Parathyroid adenoma (tissue), 2 donors: ENCODE measurements around the gene C5orf15.

ENCODE experiments used
- H2AFZ ChIP-seq: fragments of 300-600 bp; sonication (generic); one replicate; pipeline ENCODE4 v1.7.0; 2017; ENCODE audit warnings: antibody characterized with exemption, mild to moderate bottlenecking
- H3K27ac ChIP-seq: fragments of 300-600 bp; sonication (generic); one replicate; pipeline ENCODE4 v1.7.0; 2017
- H3K27me3 ChIP-seq: fragments of 300-600 bp; sonication (generic); one replicate; pipeline ENCODE4 v1.7.0; 2017; ENCODE audit warnings: low read length; ENCODE audit not compliant: control insufficient read depth, insufficient read depth
- H3K36me3 ChIP-seq: fragments of 300-600 bp; sonication (generic); one replicate; pipeline ENCODE4 v1.7.0; 2017; ENCODE audit warnings: low read length; ENCODE audit not compliant: control insufficient read depth, insufficient read depth
- H3K4me1 ChIP-seq: fragments of 300-600 bp; sonication (generic); one replicate; pipeline ENCODE4 v1.7.0; 2017; ENCODE audit warnings: control low read depth
- H3K4me2 ChIP-seq: fragments of 300-600 bp; sonication (generic); one replicate; pipeline ENCODE4 v1.7.0; 2017; ENCODE audit warnings: low read length
- H3K4me3 ChIP-seq: fragments of 300-600 bp; sonication (generic); one replicate; pipeline ENCODE4 v1.7.0; 2017; ENCODE audit warnings: low read depth, low read length
- H3K79me2 ChIP-seq: fragments of 300-600 bp; sonication (generic); one replicate; pipeline ENCODE4 v1.7.0; 2017; ENCODE audit warnings: control low read depth
- H3K9ac ChIP-seq: fragments of 300-600 bp; sonication (generic); one replicate; pipeline ENCODE4 v1.7.0; 2017; ENCODE audit warnings: mild to moderate bottlenecking
- H3K9me3 ChIP-seq: fragments of 300-600 bp; sonication (generic); one replicate; pipeline ENCODE4 v1.7.0; 2017; ENCODE audit warnings: low read length; ENCODE audit not compliant: control insufficient read depth
- TF ChIP-seq, protein P1 (sequence below): fragments of 300-600 bp; sonication (generic); IDR thresholded peaks from one replicate; pipeline ENCODE4 v1.7.0; 2017; ENCODE audit warnings: antibody characterized with exemption, mild to moderate bottlenecking
- donor health status: primary hyperparathyroidism.

C5orf15 gene

DNA sequence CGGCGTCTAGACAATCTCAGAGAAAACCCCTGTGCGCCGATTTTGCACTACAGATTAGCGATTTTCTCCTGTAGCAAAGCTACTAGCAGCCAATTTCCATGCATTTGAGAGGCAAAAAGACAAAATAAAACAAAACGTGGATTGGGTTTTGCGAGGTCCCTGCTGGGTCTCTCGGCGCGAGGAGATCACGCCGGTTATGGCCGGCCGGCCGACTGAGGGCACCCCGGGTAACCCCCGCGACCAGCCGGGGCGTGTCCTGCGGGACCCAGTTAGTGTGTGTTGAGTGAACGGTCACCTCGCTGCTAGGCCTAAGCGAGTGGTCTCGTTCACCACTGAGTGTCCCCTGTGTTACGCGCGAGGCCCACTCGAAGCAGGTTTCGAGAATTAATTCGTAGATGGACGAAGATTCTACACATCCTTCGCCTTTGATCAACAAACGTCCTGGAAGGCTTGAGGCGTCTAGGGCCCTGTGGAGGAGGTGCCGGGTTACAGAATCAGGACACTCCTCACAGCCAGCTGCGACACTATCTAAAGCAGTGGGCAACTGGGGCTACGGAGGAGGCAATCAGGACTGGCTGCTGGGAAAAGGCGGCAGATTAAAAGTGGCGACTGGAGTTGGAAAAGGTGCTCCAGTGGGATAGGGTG is 37.1 kb upstream of the C5orf15 start:
- Histone ChIP-seq H3K9ac (peak overlapping the region; percentile 96), H3K27ac (peak overlapping the region; percentile 98), H3K4me3 (peak overlapping the region; percentile 67), H3K79me2 (peaks cover 29% of the 10 kb centered on the region), H2AFZ (peak overlapping the region; percentile 98), H3K9me3 (no peaks in the 10 kb centered on the region), H3K27me3 (no peaks in the 10 kb centered on the region), H3K4me1 (peaks cover 20% of the 10 kb centered on the region), H3K4me2 (peak overlapping the region; percentile 57), H3K36me3 (no peaks in the 10 kb centered on the region)
- TF ChIP-seq, protein P1, sequence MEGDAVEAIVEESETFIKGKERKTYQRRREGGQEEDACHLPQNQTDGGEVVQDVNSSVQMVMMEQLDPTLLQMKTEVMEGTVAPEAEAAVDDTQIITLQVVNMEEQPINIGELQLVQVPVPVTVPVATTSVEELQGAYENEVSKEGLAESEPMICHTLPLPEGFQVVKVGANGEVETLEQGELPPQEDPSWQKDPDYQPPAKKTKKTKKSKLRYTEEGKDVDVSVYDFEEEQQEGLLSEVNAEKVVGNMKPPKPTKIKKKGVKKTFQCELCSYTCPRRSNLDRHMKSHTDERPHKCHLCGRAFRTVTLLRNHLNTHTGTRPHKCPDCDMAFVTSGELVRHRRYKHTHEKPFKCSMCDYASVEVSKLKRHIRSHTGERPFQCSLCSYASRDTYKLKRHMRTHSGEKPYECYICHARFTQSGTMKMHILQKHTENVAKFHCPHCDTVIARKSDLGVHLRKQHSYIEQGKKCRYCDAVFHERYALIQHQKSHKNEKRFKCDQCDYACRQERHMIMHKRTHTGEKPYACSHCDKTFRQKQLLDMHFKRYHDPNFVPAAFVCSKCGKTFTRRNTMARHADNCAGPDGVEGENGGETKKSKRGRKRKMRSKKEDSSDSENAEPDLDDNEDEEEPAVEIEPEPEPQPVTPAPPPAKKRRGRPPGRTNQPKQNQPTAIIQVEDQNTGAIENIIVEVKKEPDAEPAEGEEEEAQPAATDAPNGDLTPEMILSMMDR, result peak; percentile 19

DNA sequence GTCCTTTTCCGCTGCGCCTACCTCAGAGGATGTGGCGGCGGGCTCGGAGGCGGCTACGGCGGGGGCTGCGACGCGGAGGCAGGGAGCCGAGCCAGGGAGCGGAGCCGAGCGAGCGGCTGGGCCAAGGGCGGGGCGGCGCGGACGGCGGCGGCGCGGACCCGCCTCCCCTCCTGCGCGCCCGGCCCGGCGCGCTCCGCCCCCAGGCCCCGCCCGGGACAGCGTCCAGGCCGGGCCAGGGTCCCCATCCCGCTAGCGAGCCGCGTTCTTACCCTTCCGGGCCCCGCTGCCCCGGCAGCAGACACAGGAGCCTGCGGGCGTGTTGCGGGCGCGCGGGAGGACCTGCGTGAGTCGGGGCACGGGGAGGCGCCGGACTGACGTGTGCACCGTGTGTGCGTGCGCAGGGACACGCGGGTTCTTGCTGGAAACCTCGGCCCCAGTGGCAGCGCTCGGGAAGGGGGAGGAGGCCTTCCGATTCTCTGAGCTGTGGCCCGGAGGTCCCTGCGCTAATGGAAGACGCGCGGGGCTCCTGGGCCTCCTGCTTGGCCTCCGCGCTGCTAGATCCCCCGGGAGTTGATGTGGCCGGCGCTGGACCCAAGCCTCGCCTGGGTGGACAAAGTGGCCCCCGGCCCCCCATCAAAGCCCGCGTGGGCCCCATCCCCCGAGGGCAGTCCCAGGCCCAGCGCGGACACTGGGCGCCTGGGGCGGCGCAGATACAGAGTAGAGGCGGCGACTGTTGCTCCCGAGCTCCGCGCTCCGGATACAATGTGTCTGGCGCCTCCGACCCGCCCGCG is 36.4 kb upstream of the C5orf15 start, which contains the start of gene VDAC1:
VDAC1 (minus strand) TSS at position 350 of the 791 bp plus-strand sequence. CDS start 11,963 bp downstream, outside the sequence.
- H3K79me2 ChIP-seq, result peaks cover 37% of the 10 kb centered on the region
- H3K27ac ChIP-seq, result peak within 1 kb of the TSS; percentile 98
- peak within 1 kb of the TSS; percentile 67 for H3K4me3 ChIP-seq
- peak within 1 kb of the TSS; percentile 98 for H2AFZ ChIP-seq
- no peaks in the 10 kb centered on the region for H3K27me3 ChIP-seq
- H3K9ac ChIP-seq, result peak within 1 kb of the TSS; percentile 96
- no peaks in the 10 kb centered on the region for H3K36me3 ChIP-seq
- TF ChIP-seq, protein P1, result no peak
- no peaks in the 10 kb centered on the region for H3K9me3 ChIP-seq
- H3K4me2 ChIP-seq, result peak within 1 kb of the TSS; percentile 61
- H3K4me1 ChIP-seq, result peaks cover 26% of the 10 kb centered on the region

DNA sequence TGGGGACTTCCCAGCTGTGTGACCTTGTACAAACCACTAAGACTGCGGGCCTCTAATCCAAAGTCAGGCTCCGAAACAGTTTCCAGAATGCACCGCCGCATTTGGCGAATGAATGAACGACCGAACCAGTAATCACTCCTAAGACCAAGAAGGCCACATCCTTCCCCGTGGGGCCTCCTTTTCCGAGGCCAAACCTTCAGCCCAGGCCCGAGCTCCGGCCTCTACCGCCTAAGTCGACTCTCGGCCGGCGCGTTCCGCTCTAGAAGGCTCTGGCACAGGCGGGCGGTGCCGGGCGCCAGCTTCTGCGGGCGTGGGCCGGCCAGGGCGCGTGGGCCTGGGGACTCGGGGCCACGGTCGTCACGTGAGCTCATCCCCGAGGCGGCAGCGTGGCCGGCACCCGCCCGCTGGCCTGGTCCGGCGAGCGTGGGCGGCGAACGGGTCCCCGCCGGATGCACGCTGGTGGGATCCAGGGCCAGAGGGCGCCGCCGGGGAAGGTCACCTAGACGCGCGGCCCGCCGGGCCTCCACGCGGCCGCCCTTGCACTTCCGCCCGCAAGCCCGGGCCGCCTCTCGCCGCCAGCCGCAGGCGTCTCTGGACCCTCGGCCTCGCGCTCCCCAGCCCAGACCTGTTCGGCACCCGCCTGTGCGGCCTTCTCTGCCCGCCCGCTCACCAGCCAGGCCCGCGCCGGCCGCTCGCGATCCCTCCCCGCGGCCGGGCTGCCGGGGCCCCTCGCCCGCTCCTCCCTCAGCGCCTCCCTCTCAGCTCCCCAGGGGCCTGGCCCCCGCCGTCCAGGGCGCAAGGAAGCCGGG is 35.6 kb upstream of the C5orf15 start:
- TF ChIP-seq, protein P1, result no peak
- Histone ChIP-seq H3K9ac (peak overlapping the region; percentile 80), H3K9me3 (no peaks in the 10 kb centered on the region), H3K27ac (peak overlapping the region; percentile 98), H3K4me3 (peak overlapping the region; percentile 67), H3K79me2 (peaks cover 44% of the 10 kb centered on the region), H2AFZ (peak overlapping the region; percentile 98), H3K36me3 (no peaks in the 10 kb centered on the region), H3K27me3 (no peaks in the 10 kb centered on the region), H3K4me2 (peak overlapping the region; percentile 61), H3K4me1 (peaks cover 29% of the 10 kb centered on the region)

DNA sequence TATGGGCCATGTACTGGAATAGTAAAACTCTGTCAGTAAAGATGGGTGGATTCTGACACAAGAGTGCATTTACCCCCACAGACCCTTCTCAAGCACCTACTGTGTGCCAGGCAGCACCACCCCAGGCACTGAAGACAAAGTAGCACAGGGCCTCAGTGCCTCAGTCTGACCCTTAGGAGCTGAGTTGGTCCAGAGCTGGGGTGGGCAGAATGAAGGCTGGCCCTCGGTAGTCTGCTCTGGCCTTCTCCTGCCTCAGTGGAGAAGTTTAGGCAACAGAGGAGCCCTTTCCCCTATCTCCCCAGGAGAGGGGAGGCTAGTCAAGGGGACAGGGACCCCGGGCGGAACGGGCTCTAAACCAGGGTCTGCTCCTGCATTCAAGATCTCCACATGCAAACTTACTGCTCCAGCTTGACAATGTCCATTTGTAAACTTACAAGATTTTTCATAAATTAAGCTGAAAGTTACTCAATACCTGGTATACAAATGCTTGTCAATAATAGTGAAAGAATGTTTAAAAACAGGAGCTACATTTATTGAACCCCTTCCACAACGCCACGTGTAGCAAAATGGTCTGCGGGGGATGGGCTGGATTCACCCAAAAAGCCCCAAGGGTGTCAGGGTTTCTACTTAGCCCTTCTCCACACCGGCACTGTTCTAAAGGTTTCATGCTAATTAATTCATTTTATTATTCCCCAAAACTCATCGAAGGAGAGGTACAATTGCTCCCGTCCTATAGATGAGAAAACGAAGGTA is 34.8 kb upstream of the C5orf15 start:
- H3K9ac ChIP-seq, result no peak overlapping the region
- peaks cover 29% of the 10 kb centered on the region for H3K4me1 ChIP-seq
- H3K9me3 ChIP-seq, result no peaks in the 10 kb centered on the region
- TF ChIP-seq, protein P1, result no peak
- peak overlapping the region; percentile 67 for H3K4me3 ChIP-seq
- peak overlapping the region; percentile 61 for H3K4me2 ChIP-seq
- peaks cover 51% of the 10 kb centered on the region for H3K79me2 ChIP-seq
- no peaks in the 10 kb centered on the region for H3K27me3 ChIP-seq
- peak overlapping the region; percentile 98 for H2AFZ ChIP-seq
- peak overlapping the region; percentile 98 for H3K27ac ChIP-seq
- H3K36me3 ChIP-seq, result no peaks in the 10 kb centered on the region
